COLO668 (cell line): ENCODE data around the gene CETP.
"Not testable (repeated sequence)": the region's sequence is repeated elsewhere in the genome, so short reads cannot be mapped to it uniquely, and the experiment has no call there.

Experiments
- DNase-seq: peaks from one replicate; lab custom pipeline; 2025; ENCODE audit not compliant: unreplicated experiment; lab: John Stamatoyannopoulos, UW

CETP gene

DNA sequence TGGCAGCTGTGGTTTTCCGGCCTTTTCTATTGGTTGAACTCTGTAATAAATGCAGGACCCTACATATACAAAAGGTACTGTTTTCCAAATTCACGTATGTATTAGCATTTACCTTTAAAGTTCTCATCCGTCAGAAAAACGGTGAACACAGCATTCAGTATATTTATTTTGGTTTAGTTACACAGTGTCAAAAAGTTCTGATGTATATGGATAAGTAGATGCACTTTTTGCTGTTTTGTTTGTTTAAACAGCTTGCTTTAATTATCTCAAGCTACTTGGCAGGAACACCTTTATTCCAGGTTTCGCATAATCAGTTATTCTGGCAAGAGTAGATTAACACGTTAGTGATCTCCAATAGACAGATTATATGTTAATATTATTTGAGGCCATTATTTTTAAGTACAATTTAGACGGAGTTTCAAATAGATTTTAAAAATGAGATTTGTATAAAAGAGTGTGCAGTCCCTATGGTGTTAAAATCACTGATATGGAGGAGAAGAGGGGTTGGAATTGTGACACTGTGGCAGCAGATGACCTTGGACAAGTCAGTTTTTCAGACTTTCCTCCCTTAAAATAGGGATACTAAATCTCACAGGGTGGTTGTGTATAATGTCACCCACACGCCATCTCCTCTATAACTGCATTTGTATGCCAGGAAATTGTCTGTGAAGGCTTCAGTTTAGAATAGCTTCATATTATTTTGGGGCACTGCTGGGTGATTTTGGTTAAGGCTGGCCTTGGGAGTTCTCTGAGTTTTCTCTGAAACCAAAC, 27.7 kb upstream of the CETP start:
- DNase-seq: no peak

DNA sequence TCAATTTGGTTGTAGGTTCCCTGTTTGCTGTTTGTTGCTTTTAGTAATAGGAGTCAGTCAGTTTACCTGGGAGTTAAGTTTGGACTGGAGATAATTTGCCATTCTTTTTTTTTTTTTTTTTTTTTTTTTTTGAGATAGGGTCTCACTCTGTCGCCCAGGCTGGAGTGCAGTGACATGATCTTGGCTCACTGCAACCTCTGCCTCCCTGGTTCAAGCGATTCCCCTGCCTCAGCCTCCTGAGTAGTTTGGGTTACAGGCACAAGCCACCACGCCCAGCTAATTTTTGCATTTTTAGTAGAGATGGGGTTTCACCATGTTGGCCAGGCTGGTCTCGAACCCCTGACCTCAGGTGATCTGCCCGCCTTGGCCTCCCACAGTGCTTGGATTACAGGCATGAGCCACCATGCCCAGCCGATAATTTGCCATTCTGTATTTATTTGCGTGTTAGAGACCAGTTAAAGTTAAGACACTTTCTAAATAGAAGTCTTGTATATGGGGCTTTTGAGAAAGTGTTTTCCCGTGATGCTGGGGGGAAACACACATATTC, 27.1 kb upstream of the CETP start:
- not testable (repeated sequence) for DNase-seq

DNA sequence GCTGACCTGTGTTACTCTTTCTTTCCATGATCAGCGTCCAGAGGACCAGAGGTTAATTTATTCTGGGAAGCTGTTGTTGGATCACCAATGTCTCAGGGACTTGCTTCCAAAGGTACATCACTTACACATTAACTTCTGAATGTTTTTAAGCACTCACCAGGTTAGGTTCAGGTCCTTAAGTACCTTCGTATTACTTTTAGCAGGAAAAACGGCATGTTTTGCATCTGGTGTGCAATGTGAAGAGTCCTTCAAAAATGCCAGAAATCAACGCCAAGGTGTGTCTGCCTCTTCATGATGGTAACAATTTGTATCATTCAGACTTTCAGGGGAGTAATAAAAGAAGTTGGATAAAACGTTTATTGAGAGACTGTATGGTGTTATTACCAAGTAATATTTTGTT, 26.5 kb upstream of the CETP start:
- no peak for DNase-seq

DNA sequence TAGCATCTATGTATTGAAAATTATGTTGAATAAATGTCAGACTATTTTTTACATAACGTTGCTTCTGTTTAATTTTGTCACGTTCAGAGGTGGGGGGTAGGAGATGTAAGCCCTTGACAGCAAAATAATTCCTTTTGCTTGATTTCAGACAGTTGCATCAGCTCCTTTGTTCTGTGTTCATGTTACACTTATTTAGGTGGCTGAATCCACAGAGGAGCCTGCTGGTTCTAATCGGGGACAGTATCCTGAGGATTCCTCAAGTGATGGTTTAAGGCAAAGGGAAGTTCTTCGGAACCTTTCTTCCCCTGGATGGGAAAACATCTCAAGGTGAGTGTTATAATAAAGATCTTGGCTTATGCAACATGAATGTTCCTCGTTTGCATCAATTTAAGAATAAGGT, 25.3 kb upstream of the CETP start:
- DNase-seq: no peak

DNA sequence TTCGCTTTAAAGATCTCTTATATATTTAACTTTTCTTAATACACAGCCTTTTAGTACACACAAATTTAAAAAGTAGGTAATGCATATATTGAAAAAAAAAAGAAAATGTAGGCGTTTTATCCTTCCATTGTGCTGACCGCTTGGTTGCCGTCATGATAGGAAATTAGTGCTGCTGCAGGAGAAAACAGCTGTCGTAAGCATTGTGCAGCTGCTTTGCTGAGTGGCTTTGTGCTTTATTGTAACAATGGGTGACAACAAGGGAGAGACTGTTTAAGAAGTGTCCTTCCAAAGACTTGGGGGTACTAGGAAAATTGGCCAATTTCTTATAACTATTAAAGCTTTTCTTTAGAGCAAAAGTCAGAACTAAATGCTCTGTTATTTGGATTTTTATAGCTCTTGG, 24.8 kb upstream of the CETP start:
- DNase-seq: no peak

DNA sequence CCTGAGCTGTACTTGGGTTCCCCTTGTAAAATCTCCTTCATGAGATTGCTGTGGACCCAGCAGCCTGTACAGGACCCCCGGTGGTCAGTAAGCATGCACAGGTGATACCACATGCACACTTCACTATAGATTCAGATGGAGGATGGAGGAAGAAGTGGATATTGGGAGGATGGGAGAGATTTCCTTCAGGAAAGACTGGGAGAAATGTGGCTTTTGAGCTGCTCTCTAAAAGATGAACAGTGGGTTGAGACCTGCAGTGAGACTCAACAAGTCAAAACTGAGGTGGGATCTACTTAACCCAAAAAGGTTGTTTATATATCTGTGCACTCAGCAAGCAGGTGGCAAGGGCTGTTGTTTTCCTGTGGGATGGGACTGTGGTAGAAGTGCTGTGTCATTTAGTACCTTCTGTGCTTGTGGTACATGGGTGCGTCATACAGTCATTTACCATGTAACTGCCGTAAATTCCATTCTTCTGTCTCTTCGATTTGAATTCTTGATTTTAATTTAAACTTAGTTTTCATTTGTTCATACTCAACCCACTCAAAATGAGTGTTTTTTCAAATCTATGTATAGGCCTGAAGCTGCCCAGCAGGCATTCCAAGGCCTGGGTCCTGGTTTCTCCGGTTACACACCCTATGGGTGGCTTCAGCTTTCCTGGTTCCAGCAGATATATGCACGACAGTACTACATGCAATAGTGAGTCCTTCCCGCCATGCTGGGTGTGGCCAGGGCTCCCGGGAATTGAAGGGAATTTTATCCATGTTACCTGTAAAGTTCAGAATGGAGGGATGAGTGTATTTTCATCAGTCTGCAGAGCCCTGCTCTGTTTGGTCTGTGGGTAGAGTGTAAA, 22.9 kb upstream of the CETP start:
- DNase-seq: no peak

DNA sequence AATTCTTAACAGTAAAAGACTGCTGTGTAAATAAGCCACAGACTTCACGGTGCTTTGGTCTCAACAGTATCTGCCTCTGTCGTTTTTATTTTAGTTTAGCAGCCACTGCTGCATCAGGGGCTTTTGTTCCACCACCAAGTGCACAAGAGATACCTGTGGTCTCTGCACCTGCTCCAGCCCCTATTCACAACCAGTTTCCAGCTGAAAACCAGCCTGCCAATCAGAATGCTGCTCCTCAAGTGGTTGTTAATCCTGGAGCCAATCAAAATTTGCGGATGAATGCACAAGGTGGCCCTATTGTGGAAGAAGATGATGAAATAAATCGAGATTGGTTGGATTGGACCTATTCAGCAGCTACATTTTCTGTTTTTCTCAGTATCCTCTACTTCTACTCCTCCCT, 21.9 kb upstream of the CETP start:
- peak; percentile 9 for DNase-seq

DNA sequence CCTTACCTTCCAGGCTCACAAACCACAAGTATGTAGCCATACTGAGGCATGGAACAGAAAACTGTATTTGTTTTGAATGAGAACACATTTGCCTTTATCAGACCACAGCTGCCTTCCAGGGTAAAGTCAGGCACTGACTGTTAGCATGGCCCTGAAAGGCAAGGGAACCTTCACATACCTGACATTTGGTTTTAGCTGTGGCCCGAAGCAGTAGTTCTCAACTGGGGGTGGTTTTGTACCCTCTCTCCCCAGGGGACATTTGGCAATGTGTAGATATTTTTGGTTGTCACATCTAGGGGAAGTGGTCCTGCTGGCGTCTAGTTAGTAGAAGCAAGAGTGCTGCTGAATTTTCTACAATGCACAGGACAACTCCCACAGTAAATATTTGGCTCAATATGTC, 20.7 kb upstream of the CETP start:
- no peak for DNase-seq

DNA sequence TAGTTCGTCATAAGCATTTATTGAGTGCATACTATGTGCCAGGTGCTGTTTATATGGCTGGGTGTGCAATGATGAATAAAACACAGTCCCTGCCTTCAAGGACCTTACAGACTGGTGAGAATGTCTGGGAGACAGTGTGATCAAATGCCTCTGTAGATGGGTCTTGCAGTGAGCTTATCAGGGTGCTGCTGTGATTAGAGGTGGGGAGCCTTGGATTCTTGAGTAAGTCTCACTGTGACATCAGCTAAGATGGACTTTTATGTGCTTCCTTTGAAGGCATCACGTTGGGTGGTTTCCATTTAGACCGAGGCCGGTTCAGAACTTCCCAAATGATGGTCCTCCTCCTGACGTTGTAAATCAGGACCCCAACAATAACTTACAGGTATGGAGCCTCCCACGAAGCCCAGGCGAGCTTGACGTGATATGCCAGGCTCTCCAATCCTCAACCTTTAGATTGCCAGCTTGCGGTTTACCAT, 19.9 kb upstream of the CETP start:
- DNase-seq: no peak

DNA sequence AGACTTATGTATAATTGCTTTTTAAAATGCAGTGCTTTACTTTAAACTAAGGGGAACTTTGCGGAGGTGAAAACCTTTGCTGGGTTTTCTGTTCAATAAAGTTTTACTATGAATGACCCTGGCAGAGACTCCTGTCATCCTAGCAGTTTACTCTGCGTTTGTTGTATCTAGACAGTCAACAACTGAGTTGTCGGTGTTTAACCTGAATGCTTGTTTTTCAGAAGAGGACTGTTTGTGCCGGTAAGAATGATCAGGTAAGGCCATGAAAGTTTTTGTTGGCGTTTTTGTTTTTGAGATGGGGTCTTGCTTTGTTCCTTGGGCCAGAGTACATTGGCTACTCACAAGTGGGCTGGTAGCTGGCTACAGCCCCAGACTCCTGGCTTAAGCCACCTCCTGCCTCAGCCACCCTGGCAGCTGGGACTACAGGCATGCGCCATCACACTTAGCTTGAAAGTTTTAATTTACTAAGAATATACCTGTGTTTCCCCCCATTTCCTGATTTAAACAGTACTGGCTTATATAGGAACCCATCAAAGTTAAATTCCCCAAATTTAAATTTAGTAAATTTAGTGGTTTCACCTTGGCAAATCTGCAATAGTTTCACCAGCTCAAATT, 17.9 kb upstream of the CETP start:
- no peak for DNase-seq

DNA sequence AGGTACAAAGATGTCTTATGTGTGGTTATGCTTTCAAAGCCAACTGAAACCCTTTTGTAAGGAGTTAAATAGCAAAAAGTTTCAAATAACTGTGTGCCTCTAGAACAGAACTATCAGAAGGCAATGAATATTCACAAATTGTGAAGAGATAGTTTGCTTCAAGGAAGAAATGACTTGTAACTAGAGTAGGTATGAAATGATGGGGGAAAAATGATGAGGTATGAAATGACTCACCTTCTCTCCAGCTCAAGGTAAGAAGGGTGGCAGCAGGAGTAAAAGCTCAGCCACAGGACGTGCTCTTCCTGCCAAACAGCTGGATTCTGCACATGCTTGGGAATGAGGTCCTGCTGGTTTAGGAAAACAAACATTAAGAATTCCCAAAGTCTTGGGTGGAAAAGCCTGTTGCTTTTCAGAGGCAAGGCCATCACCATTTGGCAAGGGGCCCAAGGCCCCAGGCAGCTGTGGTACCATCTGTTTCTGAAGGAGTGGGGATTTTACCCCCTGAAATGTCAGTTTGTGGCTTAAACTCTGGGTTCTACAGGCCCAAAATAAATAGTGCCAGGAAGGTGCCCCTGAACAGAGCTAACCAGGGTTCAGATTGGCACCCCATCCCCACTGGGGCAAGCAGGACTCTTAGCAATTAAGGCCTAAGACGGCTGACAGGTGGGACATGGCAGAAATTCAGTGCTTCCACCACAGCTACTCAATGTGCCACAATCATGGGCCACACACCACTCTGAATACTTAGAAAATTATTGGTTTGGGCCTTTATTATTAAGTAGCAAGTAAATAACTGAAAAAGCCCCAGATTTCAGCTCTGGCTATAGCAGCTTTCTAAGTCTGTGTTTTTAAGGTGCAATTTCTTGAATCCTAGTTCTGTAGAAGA, 16.6 kb upstream of the CETP start:
- no peak for DNase-seq

DNA sequence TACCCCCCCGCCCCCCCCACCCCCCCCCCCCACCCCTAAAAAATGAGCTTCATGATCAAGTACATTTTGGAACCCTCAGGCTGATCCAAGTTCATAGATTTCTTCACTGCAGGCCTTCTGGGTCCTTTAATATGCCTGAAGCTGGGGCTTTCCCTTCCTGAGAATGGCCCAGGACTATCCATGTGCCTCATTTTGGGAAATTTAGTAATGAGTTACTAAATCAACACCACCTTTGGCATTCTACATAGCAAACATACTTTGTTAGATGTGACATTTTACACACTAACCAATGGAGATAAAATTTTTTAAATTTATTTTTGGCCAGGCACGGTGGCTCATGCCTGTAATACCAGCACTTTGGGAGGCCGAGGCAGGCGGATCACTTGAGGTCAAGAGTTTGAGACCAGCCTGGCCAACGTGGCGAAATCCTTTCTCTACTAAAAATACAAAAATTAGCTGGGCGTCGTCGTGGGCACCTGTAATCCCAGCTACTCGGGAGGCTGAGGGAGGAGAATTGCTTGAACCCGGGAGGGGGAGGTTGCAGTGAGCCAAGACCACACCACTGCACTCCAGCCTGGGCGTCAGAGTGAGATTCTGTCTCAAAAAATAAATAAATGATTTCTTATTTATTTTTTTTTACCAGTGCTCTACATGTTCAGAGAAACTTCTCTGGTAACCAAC, 15.8 kb upstream of the CETP start:
- DNase-seq: no peak

DNA sequence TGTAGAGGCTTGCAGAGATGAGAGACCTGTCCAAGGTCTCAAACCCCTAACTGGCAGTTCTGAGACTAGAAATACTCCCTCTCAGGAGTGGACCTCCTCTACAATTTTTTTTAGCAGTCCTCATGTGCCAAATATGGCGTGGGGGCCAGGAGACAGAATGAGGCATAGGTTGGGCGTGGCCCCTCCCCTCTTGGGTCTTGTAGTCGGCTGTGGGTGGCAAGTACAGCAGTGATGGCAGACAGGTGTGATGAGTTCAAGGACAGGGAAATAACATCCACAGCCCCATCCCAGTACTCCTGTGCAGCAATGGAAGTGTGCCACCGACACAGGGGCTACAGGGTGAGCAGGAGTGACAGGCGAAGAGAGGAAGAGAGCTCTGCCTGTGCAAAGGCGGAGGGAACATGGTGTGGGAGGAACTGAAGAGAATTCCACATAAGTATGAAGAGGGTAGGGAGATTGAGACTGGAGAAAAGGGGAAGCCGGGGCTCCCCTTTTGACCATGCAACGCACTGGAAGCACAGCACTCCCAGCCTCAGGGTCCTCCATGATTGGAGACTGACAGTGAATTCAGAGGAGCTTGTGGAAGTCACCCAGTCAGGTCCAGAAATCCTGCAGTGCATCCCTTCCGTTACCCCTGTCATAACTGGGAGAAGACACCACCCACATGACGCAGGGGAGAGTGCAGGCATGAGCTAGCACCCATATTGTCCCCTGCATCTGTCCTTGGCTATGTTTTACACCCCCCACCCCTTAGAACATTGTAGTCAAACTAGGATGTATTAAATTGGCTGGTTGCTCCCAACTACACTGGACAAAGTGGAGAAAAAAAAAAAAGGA, 14.8 kb upstream of the CETP start:
- no peak for DNase-seq

DNA sequence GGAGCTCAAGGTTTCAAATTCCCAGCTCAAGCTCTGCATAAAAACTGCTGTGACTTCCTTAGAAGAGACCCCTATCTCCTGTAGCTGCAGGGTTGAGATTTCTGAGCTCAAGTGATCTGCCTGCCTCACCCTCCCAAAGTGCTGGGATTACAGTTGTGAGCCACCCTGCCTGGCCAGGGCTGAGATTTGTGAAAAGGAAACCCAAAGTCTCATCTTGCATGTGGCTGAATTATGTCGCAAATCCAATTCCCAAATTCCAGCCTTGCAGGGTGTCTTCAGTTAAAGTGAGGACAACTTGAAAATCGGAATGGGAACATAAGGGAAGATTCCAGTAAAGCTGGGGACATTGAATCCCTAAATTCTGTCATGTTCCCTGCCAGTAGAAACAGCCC, 14.2 kb upstream of the CETP start:
- DNase-seq: no peak

DNA sequence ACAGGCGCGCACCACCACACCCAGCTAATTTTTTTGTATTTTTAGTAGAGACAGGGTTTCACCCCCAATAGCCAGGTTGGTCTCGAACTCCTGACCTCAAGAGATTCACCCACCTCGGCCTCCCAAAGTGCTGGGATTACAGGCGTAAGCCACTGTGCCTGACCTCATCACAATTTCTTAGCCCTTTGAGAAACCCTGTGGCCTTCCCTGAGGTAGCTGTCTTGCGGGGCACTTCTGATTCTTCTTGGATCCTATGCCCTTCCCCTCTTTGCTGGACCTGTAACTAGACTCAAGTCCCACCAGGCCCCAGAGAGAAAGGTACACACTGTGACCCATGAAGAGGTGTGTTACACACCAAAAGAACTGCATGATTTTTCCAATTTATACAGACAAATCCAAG, 13.5 kb upstream of the CETP start:
- DNase-seq: no peak

DNA sequence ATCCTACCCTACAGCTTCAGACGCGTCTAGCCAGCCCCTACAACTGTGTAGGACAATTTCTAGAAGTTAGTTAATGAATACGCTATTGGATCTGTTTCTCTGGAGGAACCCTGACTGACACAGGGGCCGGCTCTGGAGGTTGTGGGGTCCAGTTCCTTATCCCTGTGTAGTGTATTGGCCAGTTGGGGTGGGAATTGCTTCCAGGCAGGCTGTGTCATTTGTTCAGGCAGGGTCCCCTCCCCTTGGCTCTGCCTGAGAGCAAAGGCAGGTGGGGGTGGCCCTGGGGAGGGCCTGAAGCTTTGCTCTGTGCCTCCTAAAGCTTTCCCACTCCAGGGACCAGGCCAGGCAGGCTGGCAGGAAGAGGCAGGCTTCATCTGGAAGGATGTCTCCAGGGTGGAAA, 11.7 kb upstream of the CETP start:
- DNase-seq: no peak

DNA sequence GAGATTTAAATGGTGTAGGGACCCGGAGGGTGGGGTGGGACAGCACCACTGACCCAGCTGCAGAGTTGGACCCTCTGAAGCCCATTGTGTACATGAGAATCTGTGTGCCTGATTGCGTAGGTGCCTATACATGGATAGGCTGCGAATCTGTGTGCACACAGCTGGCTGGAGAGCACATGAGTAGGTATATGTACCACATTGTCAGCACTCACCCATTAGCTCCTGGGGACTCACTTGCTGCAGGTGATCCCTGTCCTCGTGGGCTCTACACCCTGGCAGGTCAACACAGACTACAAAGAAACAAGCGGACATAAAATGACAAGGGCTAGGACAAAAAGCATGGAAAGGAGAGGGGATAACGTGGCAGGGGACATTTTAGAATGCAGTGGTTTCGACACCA, 11.3 kb upstream of the CETP start:
- no peak for DNase-seq

DNA sequence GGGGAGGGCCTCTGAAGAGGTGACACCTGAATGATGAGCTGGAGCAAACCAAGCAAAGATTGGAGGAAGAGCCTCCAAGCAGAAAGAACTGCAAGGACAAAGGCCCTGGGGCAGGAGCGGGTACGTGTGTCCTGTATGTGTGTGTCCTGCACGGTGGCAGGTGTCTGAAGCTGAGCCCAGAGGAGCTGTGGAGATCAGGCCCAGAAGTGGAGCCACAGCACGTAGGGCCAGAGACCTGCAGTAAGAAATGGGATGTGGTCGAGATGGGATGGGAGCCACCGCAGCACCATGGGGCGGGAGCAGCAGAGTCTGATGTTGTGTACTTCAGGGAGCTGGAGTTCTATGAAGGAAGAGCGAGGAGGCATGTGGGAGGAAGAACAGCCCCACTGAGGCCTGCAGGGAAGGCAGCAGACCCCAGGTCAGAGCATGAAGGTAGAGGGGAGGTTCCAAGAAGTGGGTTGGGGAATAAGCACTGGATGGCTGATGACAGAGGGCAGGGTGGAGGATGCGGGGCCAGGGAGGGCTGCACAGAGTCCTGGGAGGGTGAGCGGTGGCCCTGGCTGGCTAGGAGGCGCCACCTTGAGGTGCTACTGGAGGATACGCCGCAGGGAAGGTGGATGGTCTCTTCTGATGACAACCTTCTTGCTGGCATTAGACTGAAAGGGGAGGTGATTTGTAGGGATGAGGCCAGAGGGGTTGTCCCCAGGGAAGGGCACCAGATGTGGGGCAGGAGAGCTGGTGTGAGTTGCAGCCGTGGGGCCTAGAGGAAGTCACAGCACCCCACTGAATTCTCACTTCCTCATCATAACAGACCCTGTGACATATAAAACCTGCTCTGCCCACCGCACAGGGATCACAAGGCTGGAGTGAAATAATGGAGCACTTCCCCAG, 10.6 kb upstream of the CETP start:
- peak; percentile 42 for DNase-seq
